Measurements from ENCODE around the gene MINAR2. TPM values are rescaled to one million over a fixed set of nuclear protein-coding genes. Genes with fewer than 3 reads are reported as not detected.

The MINAR2 gene
- total RNA-seq: not detected

- ChIA-PET CTCF (interaction anchor here (0.6 to 1.3 kb wide), 2 partner anchors 24 to 621 kb away, joined by 3 to 5 read pairs; no protein-coding TSS in a partner anchor), POLR2A (no interaction called here)
- H3K4me1 Mint-ChIP-seq (ENCODE audit: low read depth): no peaks in the 10 kb centered on the region
- peaks cover 2% of the 10 kb centered on the region for H3K27me3 Mint-ChIP-seq
- H3K9me3 Mint-ChIP-seq: no peaks in the 10 kb centered on the region
- intact Hi-C loops (cut with micrococcal nuclease): no loop called here
- ATAC-seq: no peak
- no peak within 1 kb of the TSS for H3K4me3 Mint-ChIP-seq
- H3K27ac Mint-ChIP-seq: no peak within 1 kb of the TSS
- no peak for DNase-seq
- H3K36me3 Mint-ChIP-seq (ENCODE audit: low read depth): no peaks in the 10 kb centered on the region
- no peak for TF ChIP-seq CTCF (IDR thresholded peaks at IDR 0.05)
These were observed at the start of gene MINAR2 for GRCh38 chr5:129747572-129748407. Gene MINAR2, plus strand, starts transcription at chr5:129748094. Its CDS starts 97 bp downstream, at chr5:129748191.

- TF ChIP-seq CTCF (IDR thresholded peaks at IDR 0.05): no peak
- DNase-seq (no peak), ATAC-seq (no peak)
- H3K9me3 Mint-ChIP-seq: no peaks in the 10 kb centered on the region
- H3K27ac Mint-ChIP-seq: no peak overlapping the region
- H3K4me1 Mint-ChIP-seq (ENCODE audit: low read depth): no peaks in the 10 kb centered on the region
- no peak overlapping the region for H3K4me3 Mint-ChIP-seq
- H3K36me3 Mint-ChIP-seq (ENCODE audit: low read depth): no peaks in the 10 kb centered on the region
- H3K27me3 Mint-ChIP-seq: no peaks in the 10 kb centered on the region
- CTCF ChIA-PET: no interaction called here
- intact Hi-C loops (cut with micrococcal nuclease): no loop called here
- POLR2A ChIA-PET: no interaction called here
These were observed 49.2 kb upstream of the MINAR2 start for GRCh38 chr5:129698661-129699060.

GRCh38 chr5:129716235-129716634, 31.7 kb upstream of the MINAR2 start:
- TF ChIP-seq CTCF (IDR thresholded peaks at IDR 0.05): no peak
- Mint-ChIP-seq H3K27me3 (no peaks in the 10 kb centered on the region), H3K9me3 (no peaks in the 10 kb centered on the region), H3K4me1 (ENCODE audit: low read depth) (no peaks in the 10 kb centered on the region), H3K27ac (no peak overlapping the region), H3K36me3 (ENCODE audit: low read depth) (no peaks in the 10 kb centered on the region), H3K4me3 (no peak overlapping the region)
- intact Hi-C loops (cut with micrococcal nuclease): no loop called here
- DNase-seq (no peak), ATAC-seq (no peak)
- ChIA-PET POLR2A (no interaction called here), CTCF (no interaction called here)

GRCh38 chr5:129716651-129717050, 31.2 kb upstream of the MINAR2 start:
- no peaks in the 10 kb centered on the region for H3K27me3 Mint-ChIP-seq
- ChIA-PET POLR2A (no interaction called here), CTCF (no interaction called here)
- intact Hi-C loops (cut with micrococcal nuclease): no loop called here
- no peak overlapping the region for H3K4me3 Mint-ChIP-seq
- TF ChIP-seq CTCF (IDR thresholded peaks at IDR 0.05): no peak
- no peaks in the 10 kb centered on the region for H3K4me1 Mint-ChIP-seq (ENCODE audit: low read depth)
- DNase-seq (no peak), ATAC-seq (no peak)
- no peaks in the 10 kb centered on the region for H3K9me3 Mint-ChIP-seq
- no peaks in the 10 kb centered on the region for H3K36me3 Mint-ChIP-seq (ENCODE audit: low read depth)
- no peak overlapping the region for H3K27ac Mint-ChIP-seq

GRCh38 chr5:129717751-129718310, 30.1 kb upstream of the MINAR2 start:
- Mint-ChIP-seq H3K4me3 (no peak overlapping the region), H3K4me1 (ENCODE audit: low read depth) (no peaks in the 10 kb centered on the region), H3K27ac (no peak overlapping the region), H3K9me3 (no peaks in the 10 kb centered on the region), H3K36me3 (ENCODE audit: low read depth) (no peaks in the 10 kb centered on the region), H3K27me3 (no peaks in the 10 kb centered on the region)
- intact Hi-C loops (cut with micrococcal nuclease): no loop called here
- no peak for TF ChIP-seq CTCF (IDR thresholded peaks at IDR 0.05)
- ATAC-seq (no peak), DNase-seq (no peak)
- ChIA-PET CTCF (no interaction called here), POLR2A (no interaction called here)
